Colon (tissue), 2 donors: ENCODE data around the gene MEGF6.

ENCODE experiments used
- FAIRE-seq: peaks from 2 replicates; lab custom pipeline; 2012; peaks lifted over from hg19 to GRCh38; lab: Jason Lieb, UNC
- donor health status: control.
- donor health status: control.

Gene MEGF6

GRCh38 chr1:3536420-3537195 lies 74.7 kb downstream of the MEGF6 start:
- FAIRE-seq = no peak

GRCh38 chr1:3535732-3536131 lies 75.6 kb downstream of the MEGF6 start:
- FAIRE-seq = no peak

- FAIRE-seq = no peak
Measured at GRCh38 chr1:3534803-3535637, 76.3 kb downstream of the MEGF6 start.

GRCh38 chr1:3533067-3534048 lies 78.0 kb downstream of the MEGF6 start:
- no peak for FAIRE-seq

- FAIRE-seq = no peak
Measured at GRCh38 chr1:3531928-3532327, 79.4 kb downstream of the MEGF6 start.

- no peak for FAIRE-seq
Measured at GRCh38 chr1:3530926-3531818, 80.1 kb downstream of the MEGF6 start.

- no peak for FAIRE-seq
Measured at GRCh38 chr1:3530086-3530925, 81.0 kb downstream of the MEGF6 start.

- no peak for FAIRE-seq
Measured at GRCh38 chr1:3529099-3529729, 82.1 kb downstream of the MEGF6 start.

- no peak for FAIRE-seq
Measured at GRCh38 chr1:3527774-3528173, 83.5 kb downstream of the MEGF6 start.

- FAIRE-seq = no peak
Measured at GRCh38 chr1:3525551-3526482, 85.5 kb downstream of the MEGF6 start.

GRCh38 chr1:3524556-3525203 lies 86.6 kb downstream of the MEGF6 start:
- no peak for FAIRE-seq

GRCh38 chr1:3523980-3524379 lies 87.3 kb downstream of the MEGF6 start:
- no peak for FAIRE-seq

GRCh38 chr1:3522564-3523265 lies 88.6 kb downstream of the MEGF6 start:
- FAIRE-seq = no peak

- no peak for FAIRE-seq
Measured at GRCh38 chr1:3522112-3522511, 89.2 kb downstream of the MEGF6 start.

- FAIRE-seq = no peak
Measured at GRCh38 chr1:3521426-3521825, 89.9 kb downstream of the MEGF6 start.

GRCh38 chr1:3520419-3521378 lies 90.6 kb downstream of the MEGF6 start:
- FAIRE-seq = no peak
